Measurements from ENCODE around the gene RNU4-1. TPM values are rescaled to one million over a fixed set of nuclear protein-coding genes. Genes with fewer than 3 reads are reported as not detected.

Gene RNU4-1
- total RNA-seq, 4 donors from 2014 or later: under 0.01 TPM; not detected in 2

GRCh38 chr12:120283318-120283717, 9.7 kb downstream of the RNU4-1 start:
- DNase-seq (ENCODE audit: extremely low spot score): no peak
- H3K27ac ChIP-seq (replicated peaks in 1 of 4): no peak overlapping the region
- H3K27me3 ChIP-seq: no peaks in the 10 kb centered on the region
- H3K9me3 ChIP-seq: no peaks in the 10 kb centered on the region
- no peaks in the 10 kb centered on the region for H3K36me3 ChIP-seq
- intact Hi-C loops (cut with DNase I): no loop called here
- peaks cover 0 to 4% (median 0%) of the 10 kb centered on the region in 4 donors for H3K4me1 ChIP-seq
- WGBS: 62% methylated on average over 7 of the region's 7 CpGs
- no peak for TF ChIP-seq POLR2A (IDR thresholded peaks at IDR 0.05; ENCODE audit: low read depth)
- no peak overlapping the region for H3K4me3 ChIP-seq

GRCh38 chr12:120278137-120279069, 14.6 kb downstream of the RNU4-1 start:
- intact Hi-C loops (cut with DNase I): no loop called here
- Histone ChIP-seq H3K27ac (replicated peaks in 1 of 4) (no peak overlapping the region), H3K4me1 (no peaks in the 10 kb centered on the region), H3K4me3 (no peak overlapping the region), H3K27me3 (no peaks in the 10 kb centered on the region), H3K36me3 (no peaks in the 10 kb centered on the region), H3K9me3 (no peaks in the 10 kb centered on the region)
- no peak for DNase-seq (ENCODE audit: extremely low spot score)
- TF ChIP-seq POLR2AphosphoS5 (IDR thresholded peaks at IDR 0.05): no peak
- TF ChIP-seq EP300 (IDR thresholded peaks at IDR 0.05): no peak
- no peak for TF ChIP-seq CTCF (IDR thresholded peaks at IDR 0.05)
- TF ChIP-seq POLR2A (IDR thresholded peaks at IDR 0.05; ENCODE audit: low read depth): no peak
- WGBS: 94% methylated on average over 44 of the region's 57 CpGs

- Histone ChIP-seq H3K27me3 (no peaks in the 10 kb centered on the region), H3K4me1 (no peaks in the 10 kb centered on the region), H3K36me3 (no peaks in the 10 kb centered on the region), H3K4me3 (no peak overlapping the region), H3K9me3 (no peaks in the 10 kb centered on the region), H3K27ac (replicated peaks in 1 of 4) (no peak overlapping the region)
- 99% methylated on average over 6 of the region's 6 CpGs for WGBS
- TF ChIP-seq POLR2A (IDR thresholded peaks at IDR 0.05; ENCODE audit: low read depth) (no peak), EP300 (IDR thresholded peaks at IDR 0.05) (no peak), POLR2AphosphoS5 (IDR thresholded peaks at IDR 0.05) (no peak), CTCF (IDR thresholded peaks at IDR 0.05) (no peak)
- DNase-seq (ENCODE audit: extremely low spot score): no peak
- intact Hi-C loops (cut with DNase I): no loop called here
These were observed 16.3 kb downstream of the RNU4-1 start for GRCh38 chr12:120276734-120277133.

GRCh38 chr12:120267736-120268135, 25.3 kb downstream of the RNU4-1 start:
- no peaks in the 10 kb centered on the region for H3K9me3 ChIP-seq
- no peak overlapping the region for H3K27ac ChIP-seq (replicated peaks in 1 of 4)
- no peaks in the 10 kb centered on the region for H3K27me3 ChIP-seq
- no peak for DNase-seq (ENCODE audit: extremely low spot score)
- TF ChIP-seq POLR2AphosphoS5 (IDR thresholded peaks at IDR 0.05): no peak
- no peak for TF ChIP-seq CTCF (IDR thresholded peaks at IDR 0.05)
- TF ChIP-seq EP300 (IDR thresholded peaks at IDR 0.05): no peak
- no peak for TF ChIP-seq POLR2A (IDR thresholded peaks at IDR 0.05; ENCODE audit: low read depth)
- 52% methylated on average over 4 of the region's 4 CpGs for WGBS
- H3K36me3 ChIP-seq: no peaks in the 10 kb centered on the region
- no peak overlapping the region for H3K4me3 ChIP-seq
- intact Hi-C loops (cut with DNase I): no loop called here
- peaks cover 17 to 30% (median 25%) of the 10 kb centered on the region in 4 donors for H3K4me1 ChIP-seq

- no peak for DNase-seq (ENCODE audit: extremely low spot score)
- H3K4me1 ChIP-seq: peaks cover 31 to 44% (median 39%) of the 10 kb centered on the region in 4 donors
- no peaks in the 10 kb centered on the region for H3K9me3 ChIP-seq
- WGBS: 32% methylated on average over 8 of the region's 8 CpGs
- H3K27ac ChIP-seq (replicated peaks in 1 of 4): peak overlapping the region in 1 of 4 donors; percentile 44
- H3K36me3 ChIP-seq: no peaks in the 10 kb centered on the region
- intact Hi-C loops (cut with DNase I): no loop called here
- no peak for TF ChIP-seq CTCF (IDR thresholded peaks at IDR 0.05)
- TF ChIP-seq POLR2A (IDR thresholded peaks at IDR 0.05; ENCODE audit: low read depth): no peak
- TF ChIP-seq EP300 (IDR thresholded peaks at IDR 0.05): no peak
- no peak for TF ChIP-seq POLR2AphosphoS5 (IDR thresholded peaks at IDR 0.05)
- H3K27me3 ChIP-seq: no peaks in the 10 kb centered on the region
- peak overlapping the region in 1 of 4 donors; percentile 29 for H3K4me3 ChIP-seq
These were observed 26.7 kb downstream of the RNU4-1 start for GRCh38 chr12:120266180-120266870.

All from esophagus muscularis mucosa (tissue), 4 donors.